Astrocyte of the spinal cord (primary cell): ENCODE data around the gene CKAP4.

Experiments used
- DNase-seq: peaks from one replicate; pipeline ENCODE4 v3.0.0; 2011; ENCODE audit warnings: low read depth, low spot score
- H3K4me3 ChIP-seq: 2 replicates; pipeline ENCODE4 v1.5.1; 2011; ENCODE audit warnings: low read depth, mild to moderate bottlenecking, low read length, moderate library complexity
- in situ Hi-C: cut with HindIII; loops from 2 replicates; pipeline ENCODE4 v1.10.0; 2017; ENCODE audit warnings: low sequenced_read_pairs
- TF ChIP-seq, protein P1 (sequence below): IDR thresholded peaks from 2 replicates; pipeline ENCODE4 v1.5.1; 2012; ENCODE audit warnings: low read depth, mild to moderate bottlenecking, low read length, inconsistent platforms

Gene CKAP4

GRCh38 chr12:106235770-106236169, 12.1 kb downstream of the CKAP4 start:
- in situ Hi-C loops: no loop called here
- DNase-seq: no peak
- no peak overlapping the region for H3K4me3 ChIP-seq
- TF ChIP-seq, protein P1, sequence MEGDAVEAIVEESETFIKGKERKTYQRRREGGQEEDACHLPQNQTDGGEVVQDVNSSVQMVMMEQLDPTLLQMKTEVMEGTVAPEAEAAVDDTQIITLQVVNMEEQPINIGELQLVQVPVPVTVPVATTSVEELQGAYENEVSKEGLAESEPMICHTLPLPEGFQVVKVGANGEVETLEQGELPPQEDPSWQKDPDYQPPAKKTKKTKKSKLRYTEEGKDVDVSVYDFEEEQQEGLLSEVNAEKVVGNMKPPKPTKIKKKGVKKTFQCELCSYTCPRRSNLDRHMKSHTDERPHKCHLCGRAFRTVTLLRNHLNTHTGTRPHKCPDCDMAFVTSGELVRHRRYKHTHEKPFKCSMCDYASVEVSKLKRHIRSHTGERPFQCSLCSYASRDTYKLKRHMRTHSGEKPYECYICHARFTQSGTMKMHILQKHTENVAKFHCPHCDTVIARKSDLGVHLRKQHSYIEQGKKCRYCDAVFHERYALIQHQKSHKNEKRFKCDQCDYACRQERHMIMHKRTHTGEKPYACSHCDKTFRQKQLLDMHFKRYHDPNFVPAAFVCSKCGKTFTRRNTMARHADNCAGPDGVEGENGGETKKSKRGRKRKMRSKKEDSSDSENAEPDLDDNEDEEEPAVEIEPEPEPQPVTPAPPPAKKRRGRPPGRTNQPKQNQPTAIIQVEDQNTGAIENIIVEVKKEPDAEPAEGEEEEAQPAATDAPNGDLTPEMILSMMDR: no peak

DNA sequence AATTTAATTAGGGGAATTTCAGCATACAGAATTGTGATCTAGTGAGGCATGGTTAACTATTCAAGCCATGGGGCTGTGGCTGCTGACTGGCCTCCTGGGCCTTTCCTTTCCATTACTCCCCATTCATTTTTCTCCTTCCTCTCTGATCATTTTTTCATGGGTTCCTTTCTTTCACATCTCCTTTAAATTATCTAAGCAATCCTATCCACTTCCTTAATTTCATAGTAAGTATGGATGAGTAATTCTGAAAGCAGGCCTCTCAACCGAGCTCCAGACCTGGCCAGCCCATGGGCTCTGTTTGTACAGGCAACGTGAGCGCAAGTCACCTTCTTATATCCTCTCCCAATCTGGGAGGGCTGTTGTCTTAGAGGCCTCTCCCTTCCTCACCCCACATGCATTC, 13.4 kb downstream of the CKAP4 start:
- TF ChIP-seq, protein P1: no peak
- peak; percentile 62 for DNase-seq
- H3K4me3 ChIP-seq: no peak overlapping the region
- in situ Hi-C loops: no loop called here

- no peak overlapping the region for H3K4me3 ChIP-seq
- no peak for DNase-seq
- TF ChIP-seq, protein P1: no peak
- in situ Hi-C loops: no loop called here
Observed at GRCh38 chr12:106233011-106233410, 14.8 kb downstream of the CKAP4 start.

GRCh38 chr12:106229036-106229591, 18.7 kb downstream of the CKAP4 start:
- H3K4me3 ChIP-seq: no peak overlapping the region
- DNase-seq: no peak
- in situ Hi-C loops: no loop called here
- TF ChIP-seq, protein P1: no peak

GRCh38 chr12:106228320-106228710, 19.5 kb downstream of the CKAP4 start:
- in situ Hi-C loops: no loop called here
- TF ChIP-seq, protein P1: no peak

GRCh38 chr12:106227641-106228319, 20.0 kb downstream of the CKAP4 start:
- in situ Hi-C loops: no loop called here
- no peak for DNase-seq
- TF ChIP-seq, protein P1: no peak
- no peak overlapping the region for H3K4me3 ChIP-seq

More at GRCh38 chr12:106228320-106228710, 19.5 kb downstream of the CKAP4 start:
- H3K4me3 ChIP-seq: no peak overlapping the region
- no peak for DNase-seq
